C4-2B (cell line): Measurements from ENCODE around the gene IL1RL1.

Experiments
- ZFX ChIP-seq: fragments of 450-650 bp; IDR thresholded peaks from 2 replicates; pipeline ENCODE4 v1.6.1; 2017
- TF ChIP-seq, protein P1 (sequence below): fragments of 450-650 bp; conservative IDR thresholded peaks from 2 replicates; pipeline ENCODE4 v1.5.1; 2017; ENCODE audit warnings: mild to moderate bottlenecking

- TF ChIP-seq, protein P1, sequence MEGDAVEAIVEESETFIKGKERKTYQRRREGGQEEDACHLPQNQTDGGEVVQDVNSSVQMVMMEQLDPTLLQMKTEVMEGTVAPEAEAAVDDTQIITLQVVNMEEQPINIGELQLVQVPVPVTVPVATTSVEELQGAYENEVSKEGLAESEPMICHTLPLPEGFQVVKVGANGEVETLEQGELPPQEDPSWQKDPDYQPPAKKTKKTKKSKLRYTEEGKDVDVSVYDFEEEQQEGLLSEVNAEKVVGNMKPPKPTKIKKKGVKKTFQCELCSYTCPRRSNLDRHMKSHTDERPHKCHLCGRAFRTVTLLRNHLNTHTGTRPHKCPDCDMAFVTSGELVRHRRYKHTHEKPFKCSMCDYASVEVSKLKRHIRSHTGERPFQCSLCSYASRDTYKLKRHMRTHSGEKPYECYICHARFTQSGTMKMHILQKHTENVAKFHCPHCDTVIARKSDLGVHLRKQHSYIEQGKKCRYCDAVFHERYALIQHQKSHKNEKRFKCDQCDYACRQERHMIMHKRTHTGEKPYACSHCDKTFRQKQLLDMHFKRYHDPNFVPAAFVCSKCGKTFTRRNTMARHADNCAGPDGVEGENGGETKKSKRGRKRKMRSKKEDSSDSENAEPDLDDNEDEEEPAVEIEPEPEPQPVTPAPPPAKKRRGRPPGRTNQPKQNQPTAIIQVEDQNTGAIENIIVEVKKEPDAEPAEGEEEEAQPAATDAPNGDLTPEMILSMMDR = no peak
- no peak for TF ChIP-seq ZFX
Measured at GRCh38 chr2:102304711-102305611, 6.4 kb upstream of the IL1RL1 start.
